HepG2 (cell line): Measurements from ENCODE around the gene RMRP. TPM values are rescaled to one million over a fixed set of nuclear protein-coding genes. Genes with fewer than 3 reads are reported as not detected.

ENCODE experiments used
- CHD4 ChIP-seq: fragments of 200-600 bp; sonication (generic); IDR thresholded peaks from 2 replicates; pipeline ENCODE4 v1.7.0; 2017; ENCODE audit warnings: mild to moderate bottlenecking, low read length, borderline replicate concordance
- EED ChIP-seq: sonication (generic); formaldehyde crosslinking; IDR thresholded peaks from 2 replicates; pipeline ENCODE4 v1.5.0; 2020; ENCODE audit warnings: mild to moderate bottlenecking, missing genetic modification reagents
- MEIS1 ChIP-seq: sonication (generic); formaldehyde crosslinking; IDR thresholded peaks from 2 replicates; pipeline ENCODE4 v1.9.0; 2021; ENCODE audit warnings: mild to moderate bottlenecking, missing genetic modification reagents, moderate library complexity, borderline replicate concordance
- ZNF12 ChIP-seq: sonication (generic); formaldehyde crosslinking; IDR thresholded peaks from 2 replicates; pipeline ENCODE4 v1.5.0; 2020; ENCODE audit warnings: missing genetic modification reagents
- ZNF331 ChIP-seq: sonication (generic); formaldehyde crosslinking; IDR thresholded peaks from 2 replicates; pipeline ENCODE4 v1.4.0; 2020; ENCODE audit warnings: missing genetic modification reagents
- ZNF567 ChIP-seq: sonication (generic); formaldehyde crosslinking; IDR thresholded peaks from 2 replicates; pipeline ENCODE4 v1.8.1; 2023; ENCODE audit warnings: mild to moderate bottlenecking, missing genetic modification reagents, borderline replicate concordance
- ZNF772 ChIP-seq: sonication (generic); formaldehyde crosslinking; IDR thresholded peaks from 2 replicates; pipeline ENCODE4 v1.5.0; 2020; ENCODE audit warnings: mild to moderate bottlenecking, missing genetic modification reagents
- polyA plus RNA-seq, 8 experiments: library from polyadenylated mRNA; depleted of rRNA in 3 of 8; stranded (reverse) in 7 of 8; unstranded in 1 of 8; fragments of >200 nt; fragmentation: Illumina TruSeq in 4 of 8; extraction: Trizol in 4 of 8; gene quantifications; 2 replicates each; pipeline versions ENCODE4 v1.2.1 to v1.2.3, GENCODE V29; 2011 to 2016; ENCODE audit warnings: low read depth in 4 of 8, missing spikeins in 1 of 8, mixed read lengths in 1 of 8; ENCODE audit not compliant: insufficient read depth in 1 of 8
- total RNA-seq, 5 experiments: library from RNA; depleted of rRNA; stranded (reverse); fragments of >200 nt; fragmentation: Illumina TruSeq; extraction: Trizol; gene quantifications; 2 replicates each; pipeline ENCODE4 v1.2.3, GENCODE V29; 2016; ENCODE audit warnings: low read depth in 1 of 5
- TF ChIP-seq, protein P1 (sequence below): sonication (generic); formaldehyde crosslinking; IDR thresholded peaks from 2 replicates; pipeline ENCODE4 v1.5.0; 2020; ENCODE audit warnings: mild to moderate bottlenecking, missing genetic modification reagents
- TF ChIP-seq, protein P2 (sequence below): sonication (generic); formaldehyde crosslinking; IDR thresholded peaks from 2 replicates; pipeline ENCODE4 v1.5.1; 2020; ENCODE audit warnings: mild to moderate bottlenecking, missing genetic modification reagents, borderline replicate concordance
- TF ChIP-seq, protein P3 (sequence below): sonication (generic); formaldehyde crosslinking; IDR thresholded peaks from 2 replicates; pipeline ENCODE4 v1.5.0; 2020; ENCODE audit warnings: mild to moderate bottlenecking, missing genetic modification reagents
- TF ChIP-seq, protein P4 (sequence below), 2 experiments: sonication (generic) in 1 of 2; formaldehyde crosslinking in 1 of 2; IDR thresholded peaks; 2 replicates each; pipeline versions ENCODE4 v1.5.1 to v1.6.1; 2011 to 2020; ENCODE audit warnings: borderline replicate concordance in 1 of 2, low read depth in 1 of 2, low read length in 1 of 2, mild to moderate bottlenecking in 1 of 2, missing genetic modification reagents in 1 of 2, moderate library complexity in 1 of 2
- TF ChIP-seq, protein P5 (sequence below): sonication (generic); formaldehyde crosslinking; IDR thresholded peaks from 2 replicates; pipeline ENCODE4 v1.5.1; 2020; ENCODE audit warnings: mild to moderate bottlenecking, missing genetic modification reagents, borderline replicate concordance

The RMRP gene
- total and polyA plus RNA-seq, 2 of the 13 experiments (the other 11 are each of a cell fraction or from before 2014, with no cell fraction given) = 51.4 to 4,025 TPM

DNA sequence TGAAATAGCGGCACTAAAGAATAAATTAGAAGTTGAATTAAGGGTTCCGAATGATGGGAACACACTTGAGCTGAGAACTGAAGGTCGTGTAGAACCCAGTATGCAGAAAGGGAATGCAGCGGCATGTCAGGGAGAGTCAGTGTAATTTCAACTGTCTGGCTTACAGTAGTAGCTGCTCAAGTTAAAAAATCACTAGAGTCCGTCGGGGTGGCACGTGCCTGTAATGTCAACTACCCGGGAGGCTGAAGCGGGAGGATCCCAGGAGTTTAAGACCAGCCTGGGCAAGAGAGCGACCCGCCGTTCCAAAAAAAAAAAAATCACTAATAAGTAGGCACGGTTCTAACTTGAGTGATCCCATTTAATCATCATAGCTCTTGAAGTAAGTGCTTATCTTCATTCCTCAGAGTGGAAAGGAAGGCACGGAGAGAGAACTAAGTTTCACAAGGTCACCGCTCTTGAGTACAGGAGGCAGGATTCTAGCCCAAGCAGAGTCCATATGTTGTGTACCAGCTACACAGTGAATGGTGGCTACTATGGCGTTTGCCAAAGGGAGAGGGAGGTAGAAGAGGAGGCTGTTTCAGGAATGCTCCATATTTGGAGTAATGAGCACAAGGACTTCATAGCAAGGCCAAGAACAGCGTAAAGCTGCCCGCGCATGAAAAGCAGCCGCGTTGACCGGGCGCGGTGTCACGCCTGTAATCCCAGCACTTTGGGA is 831 bp downstream of the RMRP start (continued):
- TF ChIP-seq, protein P1, sequence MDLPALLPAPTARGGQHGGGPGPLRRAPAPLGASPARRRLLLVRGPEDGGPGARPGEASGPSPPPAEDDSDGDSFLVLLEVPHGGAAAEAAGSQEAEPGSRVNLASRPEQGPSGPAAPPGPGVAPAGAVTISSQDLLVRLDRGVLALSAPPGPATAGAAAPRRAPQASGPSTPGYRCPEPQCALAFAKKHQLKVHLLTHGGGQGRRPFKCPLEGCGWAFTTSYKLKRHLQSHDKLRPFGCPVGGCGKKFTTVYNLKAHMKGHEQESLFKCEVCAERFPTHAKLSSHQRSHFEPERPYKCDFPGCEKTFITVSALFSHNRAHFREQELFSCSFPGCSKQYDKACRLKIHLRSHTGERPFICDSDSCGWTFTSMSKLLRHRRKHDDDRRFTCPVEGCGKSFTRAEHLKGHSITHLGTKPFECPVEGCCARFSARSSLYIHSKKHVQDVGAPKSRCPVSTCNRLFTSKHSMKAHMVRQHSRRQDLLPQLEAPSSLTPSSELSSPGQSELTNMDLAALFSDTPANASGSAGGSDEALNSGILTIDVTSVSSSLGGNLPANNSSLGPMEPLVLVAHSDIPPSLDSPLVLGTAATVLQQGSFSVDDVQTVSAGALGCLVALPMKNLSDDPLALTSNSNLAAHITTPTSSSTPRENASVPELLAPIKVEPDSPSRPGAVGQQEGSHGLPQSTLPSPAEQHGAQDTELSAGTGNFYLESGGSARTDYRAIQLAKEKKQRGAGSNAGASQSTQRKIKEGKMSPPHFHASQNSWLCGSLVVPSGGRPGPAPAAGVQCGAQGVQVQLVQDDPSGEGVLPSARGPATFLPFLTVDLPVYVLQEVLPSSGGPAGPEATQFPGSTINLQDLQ (CRISPR knock-in tag) = no peak
- TF ChIP-seq CHD4 (0 out of 2 replicates have a peak, but pooled peaks have one; percentile 39), ZNF772 (no peak), EED (CRISPR knock-in tag) (no peak), ZNF331 (CRISPR knock-in tag) (no peak), MEIS1 (CRISPR knock-in tag) (0 out of 2 replicates have a peak, but pooled peaks have one; percentile 82), ZNF567 (CRISPR knock-in tag) (0 out of 2 replicates have a peak, but pooled peaks have one; percentile 11), ZNF12 (0 out of 2 replicates have a peak, but pooled peaks have one; percentile 5)
- TF ChIP-seq, protein P2, sequence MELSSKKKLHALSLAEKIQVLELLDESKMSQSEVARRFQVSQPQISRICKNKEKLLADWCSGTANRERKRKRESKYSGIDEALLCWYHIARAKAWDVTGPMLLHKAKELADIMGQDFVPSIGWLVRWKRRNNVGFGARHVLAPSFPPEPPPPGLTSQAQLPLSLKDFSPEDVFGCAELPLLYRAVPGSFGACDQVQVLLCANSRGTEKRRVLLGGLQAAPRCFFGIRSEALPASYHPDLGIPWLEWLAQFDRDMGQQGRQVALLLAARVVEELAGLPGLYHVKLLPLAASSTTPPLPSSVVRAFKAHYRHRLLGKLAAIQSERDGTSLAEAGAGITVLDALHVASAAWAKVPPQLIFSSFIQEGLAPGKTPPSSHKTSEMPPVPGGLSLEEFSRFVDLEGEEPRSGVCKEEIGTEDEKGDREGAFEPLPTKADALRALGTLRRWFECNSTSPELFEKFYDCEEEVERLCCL (CRISPR knock-in tag) = 0 out of 2 replicates have a peak, but pooled peaks have one; percentile 16
- TF ChIP-seq, protein P3, sequence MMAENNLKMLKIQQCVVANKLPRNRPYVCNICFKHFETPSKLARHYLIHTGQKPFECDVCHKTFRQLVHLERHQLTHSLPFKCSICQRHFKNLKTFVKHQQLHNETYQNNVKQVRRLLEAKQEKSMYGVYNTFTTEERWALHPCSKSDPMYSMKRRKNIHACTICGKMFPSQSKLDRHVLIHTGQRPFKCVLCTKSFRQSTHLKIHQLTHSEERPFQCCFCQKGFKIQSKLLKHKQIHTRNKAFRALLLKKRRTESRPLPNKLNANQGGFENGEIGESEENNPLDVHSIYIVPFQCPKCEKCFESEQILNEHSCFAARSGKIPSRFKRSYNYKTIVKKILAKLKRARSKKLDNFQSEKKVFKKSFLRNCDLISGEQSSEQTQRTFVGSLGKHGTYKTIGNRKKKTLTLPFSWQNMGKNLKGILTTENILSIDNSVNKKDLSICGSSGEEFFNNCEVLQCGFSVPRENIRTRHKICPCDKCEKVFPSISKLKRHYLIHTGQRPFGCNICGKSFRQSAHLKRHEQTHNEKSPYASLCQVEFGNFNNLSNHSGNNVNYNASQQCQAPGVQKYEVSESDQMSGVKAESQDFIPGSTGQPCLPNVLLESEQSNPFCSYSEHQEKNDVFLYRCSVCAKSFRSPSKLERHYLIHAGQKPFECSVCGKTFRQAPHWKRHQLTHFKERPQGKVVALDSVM (CRISPR knock-in tag) = peak; percentile 64
- TF ChIP-seq, protein P4, sequence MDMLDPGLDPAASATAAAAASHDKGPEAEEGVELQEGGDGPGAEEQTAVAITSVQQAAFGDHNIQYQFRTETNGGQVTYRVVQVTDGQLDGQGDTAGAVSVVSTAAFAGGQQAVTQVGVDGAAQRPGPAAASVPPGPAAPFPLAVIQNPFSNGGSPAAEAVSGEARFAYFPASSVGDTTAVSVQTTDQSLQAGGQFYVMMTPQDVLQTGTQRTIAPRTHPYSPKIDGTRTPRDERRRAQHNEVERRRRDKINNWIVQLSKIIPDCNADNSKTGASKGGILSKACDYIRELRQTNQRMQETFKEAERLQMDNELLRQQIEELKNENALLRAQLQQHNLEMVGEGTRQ (IDR thresholded peaks at IDR 0.05; ENCODE audit: low read depth, low read length) = no peak
- TF ChIP-seq, protein P4 (CRISPR knock-in tag; IDR thresholded peaks at IDR 0.05; ENCODE audit: borderline replicate concordance) = peak; percentile 55; the same call in 1 of the 2 replicates
- TF ChIP-seq, protein P5, sequence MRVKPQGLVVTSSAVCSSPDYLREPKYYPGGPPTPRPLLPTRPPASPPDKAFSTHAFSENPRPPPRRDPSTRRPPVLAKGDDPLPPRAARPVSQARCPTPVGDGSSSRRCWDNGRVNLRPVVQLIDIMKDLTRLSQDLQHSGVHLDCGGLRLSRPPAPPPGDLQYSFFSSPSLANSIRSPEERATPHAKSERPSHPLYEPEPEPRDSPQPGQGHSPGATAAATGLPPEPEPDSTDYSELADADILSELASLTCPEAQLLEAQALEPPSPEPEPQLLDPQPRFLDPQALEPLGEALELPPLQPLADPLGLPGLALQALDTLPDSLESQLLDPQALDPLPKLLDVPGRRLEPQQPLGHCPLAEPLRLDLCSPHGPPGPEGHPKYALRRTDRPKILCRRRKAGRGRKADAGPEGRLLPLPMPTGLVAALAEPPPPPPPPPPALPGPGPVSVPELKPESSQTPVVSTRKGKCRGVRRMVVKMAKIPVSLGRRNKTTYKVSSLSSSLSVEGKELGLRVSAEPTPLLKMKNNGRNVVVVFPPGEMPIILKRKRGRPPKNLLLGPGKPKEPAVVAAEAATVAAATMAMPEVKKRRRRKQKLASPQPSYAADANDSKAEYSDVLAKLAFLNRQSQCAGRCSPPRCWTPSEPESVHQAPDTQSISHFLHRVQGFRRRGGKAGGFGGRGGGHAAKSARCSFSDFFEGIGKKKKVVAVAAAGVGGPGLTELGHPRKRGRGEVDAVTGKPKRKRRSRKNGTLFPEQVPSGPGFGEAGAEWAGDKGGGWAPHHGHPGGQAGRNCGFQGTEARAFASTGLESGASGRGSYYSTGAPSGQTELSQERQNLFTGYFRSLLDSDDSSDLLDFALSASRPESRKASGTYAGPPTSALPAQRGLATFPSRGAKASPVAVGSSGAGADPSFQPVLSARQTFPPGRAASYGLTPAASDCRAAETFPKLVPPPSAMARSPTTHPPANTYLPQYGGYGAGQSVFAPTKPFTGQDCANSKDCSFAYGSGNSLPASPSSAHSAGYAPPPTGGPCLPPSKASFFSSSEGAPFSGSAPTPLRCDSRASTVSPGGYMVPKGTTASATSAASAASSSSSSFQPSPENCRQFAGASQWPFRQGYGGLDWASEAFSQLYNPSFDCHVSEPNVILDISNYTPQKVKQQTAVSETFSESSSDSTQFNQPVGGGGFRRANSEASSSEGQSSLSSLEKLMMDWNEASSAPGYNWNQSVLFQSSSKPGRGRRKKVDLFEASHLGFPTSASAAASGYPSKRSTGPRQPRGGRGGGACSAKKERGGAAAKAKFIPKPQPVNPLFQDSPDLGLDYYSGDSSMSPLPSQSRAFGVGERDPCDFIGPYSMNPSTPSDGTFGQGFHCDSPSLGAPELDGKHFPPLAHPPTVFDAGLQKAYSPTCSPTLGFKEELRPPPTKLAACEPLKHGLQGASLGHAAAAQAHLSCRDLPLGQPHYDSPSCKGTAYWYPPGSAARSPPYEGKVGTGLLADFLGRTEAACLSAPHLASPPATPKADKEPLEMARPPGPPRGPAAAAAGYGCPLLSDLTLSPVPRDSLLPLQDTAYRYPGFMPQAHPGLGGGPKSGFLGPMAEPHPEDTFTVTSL = no peak
